Thyroid gland (tissue), 4 donors: Measurements from ENCODE around the gene RAB5B.

Experiments
- CTCF ChIP-seq, 6 experiments: fragments of 200-600 bp in 3 of 6; fragments of 450-650 bp in 3 of 6; sonication (generic) in 3 of 6; IDR thresholded peaks; one replicate each; pipeline ENCODE4 v1.5.1; 2016 to 2019; ENCODE audit warnings: antibody characterized with exemption in 6 of 6, mild to moderate bottlenecking in 2 of 6, inconsistent platforms in 1 of 6, moderate library complexity in 1 of 6
- POLR2A ChIP-seq, 2 donors: fragments of 450-650 bp; IDR thresholded peaks; one replicate each; pipeline ENCODE4 v1.6.1; 2017; ENCODE audit warnings: antibody characterized with exemption in 2 of 2, mild to moderate bottlenecking in 2 of 2, moderate library complexity in 1 of 2

DNA sequence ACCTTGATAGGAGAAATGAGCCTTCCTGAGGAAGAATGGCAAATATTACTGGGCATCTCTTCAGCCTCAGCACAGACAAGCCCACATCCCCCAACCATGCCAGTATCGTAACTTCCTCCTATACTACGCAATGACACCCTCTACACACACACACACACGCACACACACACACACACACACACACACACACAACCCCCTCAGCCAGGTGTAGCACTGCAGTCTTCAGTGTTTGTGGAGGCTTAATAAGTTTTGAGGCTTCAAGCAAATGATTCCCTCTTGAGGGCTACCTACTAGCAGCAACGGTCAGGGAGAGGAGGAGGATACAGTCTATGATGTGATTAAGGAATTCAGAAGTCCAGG lies 41.3 kb upstream of the RAB5B start:
- TF ChIP-seq CTCF (IDR thresholded peaks at IDR 0.05), result no peak
- no peak for TF ChIP-seq POLR2A (IDR thresholded peaks at IDR 0.05)
